ENCODE results near the gene ELAVL1. TPM values are rescaled to one million over a fixed set of nuclear protein-coding genes. Genes with fewer than 3 reads are reported as not detected.

The ELAVL1 gene
- total RNA-seq, 1 donor from 2014 or later = 89.6 TPM

DNA sequence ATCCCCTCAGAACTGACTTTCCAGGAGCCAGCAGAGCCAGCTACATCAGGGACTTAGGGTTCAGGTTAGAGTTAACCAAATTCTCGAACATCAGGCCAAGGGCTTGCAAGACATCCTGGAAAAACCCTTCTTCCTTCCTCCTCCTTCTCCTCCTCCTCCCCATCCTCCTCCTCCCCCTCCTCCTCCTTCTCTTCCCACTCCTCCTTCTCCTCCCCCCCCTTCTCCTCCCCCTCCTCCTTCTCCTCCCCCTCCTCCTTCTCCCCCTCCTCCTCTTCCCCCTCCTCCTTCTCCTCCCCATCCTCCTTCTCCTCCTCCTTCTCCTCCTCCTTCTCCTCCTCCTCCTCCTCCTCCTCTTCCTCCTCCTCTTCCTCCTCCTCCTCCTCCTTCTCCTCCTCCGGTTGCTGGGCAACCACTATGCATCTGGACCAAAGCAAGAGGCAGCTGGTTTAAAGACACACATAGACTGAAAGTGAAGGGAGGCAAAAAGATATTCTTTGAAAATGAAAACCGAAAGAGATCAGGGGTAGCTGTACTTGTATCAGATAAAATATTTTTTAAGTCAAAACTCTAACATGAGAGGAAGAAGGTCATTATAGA, 41.2 kb upstream of the ELAVL1 start:
- Mint-ChIP-seq H3K4me3 (ENCODE audit: unreplicated experiment) (no peak overlapping the region), H3K36me3 (ENCODE audit: unreplicated experiment) (no peaks in the 10 kb centered on the region), H3K4me1 (ENCODE audit: unreplicated experiment) (peaks cover 5% of the 10 kb centered on the region), H3K27me3 (ENCODE audit: unreplicated experiment) (peaks cover 19% of the 10 kb centered on the region), H3K9me3 (ENCODE audit: unreplicated experiment) (no peaks in the 10 kb centered on the region), H3K27ac (ENCODE audit: unreplicated experiment) (no peak overlapping the region)
- TF ChIP-seq, protein P1, sequence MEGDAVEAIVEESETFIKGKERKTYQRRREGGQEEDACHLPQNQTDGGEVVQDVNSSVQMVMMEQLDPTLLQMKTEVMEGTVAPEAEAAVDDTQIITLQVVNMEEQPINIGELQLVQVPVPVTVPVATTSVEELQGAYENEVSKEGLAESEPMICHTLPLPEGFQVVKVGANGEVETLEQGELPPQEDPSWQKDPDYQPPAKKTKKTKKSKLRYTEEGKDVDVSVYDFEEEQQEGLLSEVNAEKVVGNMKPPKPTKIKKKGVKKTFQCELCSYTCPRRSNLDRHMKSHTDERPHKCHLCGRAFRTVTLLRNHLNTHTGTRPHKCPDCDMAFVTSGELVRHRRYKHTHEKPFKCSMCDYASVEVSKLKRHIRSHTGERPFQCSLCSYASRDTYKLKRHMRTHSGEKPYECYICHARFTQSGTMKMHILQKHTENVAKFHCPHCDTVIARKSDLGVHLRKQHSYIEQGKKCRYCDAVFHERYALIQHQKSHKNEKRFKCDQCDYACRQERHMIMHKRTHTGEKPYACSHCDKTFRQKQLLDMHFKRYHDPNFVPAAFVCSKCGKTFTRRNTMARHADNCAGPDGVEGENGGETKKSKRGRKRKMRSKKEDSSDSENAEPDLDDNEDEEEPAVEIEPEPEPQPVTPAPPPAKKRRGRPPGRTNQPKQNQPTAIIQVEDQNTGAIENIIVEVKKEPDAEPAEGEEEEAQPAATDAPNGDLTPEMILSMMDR (IDR thresholded peaks at IDR 0.05) = no peak
- no peak for DNase-seq (ENCODE audit: extremely low spot score, unreplicated experiment)

- no peaks in the 10 kb centered on the region for H3K36me3 Mint-ChIP-seq (ENCODE audit: unreplicated experiment)
- TF ChIP-seq, protein P1 (IDR thresholded peaks at IDR 0.05) = no peak
- no peak overlapping the region for H3K27ac Mint-ChIP-seq (ENCODE audit: unreplicated experiment)
- peaks cover 5% of the 10 kb centered on the region for H3K4me1 Mint-ChIP-seq (ENCODE audit: unreplicated experiment)
- no peaks in the 10 kb centered on the region for H3K9me3 Mint-ChIP-seq (ENCODE audit: unreplicated experiment)
- peaks cover 19% of the 10 kb centered on the region for H3K27me3 Mint-ChIP-seq (ENCODE audit: unreplicated experiment)
- DNase-seq (ENCODE audit: extremely low spot score, unreplicated experiment) = no peak
- H3K4me3 Mint-ChIP-seq (ENCODE audit: unreplicated experiment) = no peak overlapping the region
Observed at GRCh38 chr19:8045872-8046568, 40.6 kb upstream of the ELAVL1 start.

DNA sequence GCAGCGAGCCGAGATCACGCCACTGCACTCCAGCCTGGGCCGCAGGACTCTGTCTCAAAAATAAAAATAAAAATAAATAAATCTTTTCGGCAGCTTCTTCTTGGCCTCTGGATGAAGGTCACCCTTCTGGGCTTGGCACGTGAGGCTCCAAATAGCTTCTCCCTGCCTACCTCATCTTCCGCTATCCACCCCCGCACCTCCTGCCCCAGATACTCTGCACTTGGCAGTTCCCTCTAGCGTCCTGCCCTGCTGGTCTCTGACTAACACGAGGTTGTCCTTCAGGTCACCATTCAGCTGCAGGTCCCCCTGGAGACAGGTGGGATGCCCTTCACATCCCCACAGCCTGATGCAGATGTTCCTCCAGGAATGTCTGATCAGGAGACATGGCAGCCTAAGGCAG, 38.6 kb upstream of the ELAVL1 start:
- Mint-ChIP-seq H3K9me3 (ENCODE audit: unreplicated experiment) (no peaks in the 10 kb centered on the region), H3K36me3 (ENCODE audit: unreplicated experiment) (no peaks in the 10 kb centered on the region), H3K27ac (ENCODE audit: unreplicated experiment) (no peak overlapping the region), H3K27me3 (ENCODE audit: unreplicated experiment) (peaks cover 19% of the 10 kb centered on the region), H3K4me3 (ENCODE audit: unreplicated experiment) (no peak overlapping the region), H3K4me1 (ENCODE audit: unreplicated experiment) (no peaks in the 10 kb centered on the region)
- TF ChIP-seq, protein P1 (IDR thresholded peaks at IDR 0.05) = no peak
- DNase-seq (ENCODE audit: extremely low spot score, unreplicated experiment) = no peak

DNA sequence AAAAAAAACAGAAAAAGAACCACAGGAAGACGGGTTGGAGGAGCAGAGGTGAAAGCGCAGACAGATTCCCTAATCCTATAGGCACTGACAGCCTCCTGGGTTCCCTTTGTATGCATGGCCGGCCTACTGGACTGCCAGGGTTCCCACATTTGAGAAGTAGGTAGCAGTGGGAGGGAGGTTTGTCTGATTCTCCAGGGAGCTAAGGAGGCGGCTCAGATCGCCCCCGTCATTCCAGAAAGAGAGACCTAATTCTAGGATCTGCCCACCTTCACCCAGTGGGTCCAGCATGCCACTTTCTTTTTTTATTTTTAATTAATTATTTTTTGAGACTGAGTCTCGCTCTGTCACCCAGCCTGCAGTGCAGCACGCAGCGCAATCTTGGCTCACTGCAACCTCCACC, 37.5 kb upstream of the ELAVL1 start:
- peaks cover 15% of the 10 kb centered on the region for H3K27me3 Mint-ChIP-seq (ENCODE audit: unreplicated experiment)
- H3K4me1 Mint-ChIP-seq (ENCODE audit: unreplicated experiment) = no peaks in the 10 kb centered on the region
- H3K27ac Mint-ChIP-seq (ENCODE audit: unreplicated experiment) = no peak overlapping the region
- DNase-seq (ENCODE audit: extremely low spot score, unreplicated experiment) = no peak
- H3K4me3 Mint-ChIP-seq (ENCODE audit: unreplicated experiment) = no peak overlapping the region
- TF ChIP-seq, protein P1 (IDR thresholded peaks at IDR 0.05) = no peak
- H3K9me3 Mint-ChIP-seq (ENCODE audit: unreplicated experiment) = no peaks in the 10 kb centered on the region
- no peaks in the 10 kb centered on the region for H3K36me3 Mint-ChIP-seq (ENCODE audit: unreplicated experiment)

DNA sequence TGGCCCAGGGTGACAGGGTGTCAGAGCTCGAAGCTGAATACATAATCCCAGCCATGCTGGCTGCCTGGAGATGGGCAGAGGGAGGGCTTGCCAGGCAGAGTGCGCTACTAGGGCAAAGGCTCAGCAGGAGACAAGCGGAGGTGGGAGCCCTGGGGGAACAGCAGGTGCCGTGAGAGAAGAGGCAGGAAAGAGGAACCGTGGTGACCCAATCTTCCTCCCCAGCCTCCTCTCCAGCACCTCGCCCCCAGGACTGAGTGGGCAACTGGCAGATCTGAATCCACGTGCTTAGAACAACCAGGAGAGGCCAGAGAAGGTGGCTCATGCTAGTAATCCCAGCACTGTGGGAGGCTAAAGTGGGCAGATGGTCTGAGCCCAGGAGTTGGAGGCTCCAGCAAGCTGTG, 36.1 kb upstream of the ELAVL1 start:
- H3K27ac Mint-ChIP-seq (ENCODE audit: unreplicated experiment) = no peak overlapping the region
- DNase-seq (ENCODE audit: extremely low spot score, unreplicated experiment) = no peak
- H3K36me3 Mint-ChIP-seq (ENCODE audit: unreplicated experiment) = no peaks in the 10 kb centered on the region
- H3K27me3 Mint-ChIP-seq (ENCODE audit: unreplicated experiment) = peaks cover 15% of the 10 kb centered on the region
- H3K9me3 Mint-ChIP-seq (ENCODE audit: unreplicated experiment) = no peaks in the 10 kb centered on the region
- H3K4me1 Mint-ChIP-seq (ENCODE audit: unreplicated experiment) = no peaks in the 10 kb centered on the region
- no peak overlapping the region for H3K4me3 Mint-ChIP-seq (ENCODE audit: unreplicated experiment)
- TF ChIP-seq, protein P1 (IDR thresholded peaks at IDR 0.05) = no peak
